ENCODE results near the gene PWWP2A. TPM values are rescaled to one million over a fixed set of nuclear protein-coding genes. Genes with fewer than 3 reads are reported as not detected.

PWWP2A gene
- total RNA-seq, 1 donor from 2014 or later = 19.6 TPM

- Histone ChIP-seq H3K4me3 (ENCODE audit: insufficient read depth, low read depth, low read length) (no peak overlapping the region), H3K27me3 (ENCODE audit: insufficient read depth, low read length) (no peaks in the 10 kb centered on the region), H3K4me1 (ENCODE audit: insufficient read depth, low read length) (peaks cover 32% of the 10 kb centered on the region), H3K36me3 (ENCODE audit: insufficient read depth, low read length) (no peaks in the 10 kb centered on the region), H3K9me3 (ENCODE audit: insufficient read depth, low read depth, low read length) (no peaks in the 10 kb centered on the region), H4K20me1 (ENCODE audit: insufficient read depth, low read length) (no peaks in the 10 kb centered on the region), H3K9ac (ENCODE audit: low read length) (no peak overlapping the region), H3K27ac (ENCODE audit: low read depth, low read length) (no peak overlapping the region), H2AFZ (ENCODE audit: low read depth, low read length) (no peak overlapping the region), H3K79me2 (ENCODE audit: insufficient read depth, low read length) (no peaks in the 10 kb centered on the region), H3K4me2 (ENCODE audit: low read length) (no peak overlapping the region)
- Mint-ChIP-seq H3K4me3 (ENCODE audit: unreplicated experiment) (no peak overlapping the region), H3K27ac (ENCODE audit: unreplicated experiment) (no peak overlapping the region), H3K27me3 (ENCODE audit: low read depth, unreplicated experiment) (no peaks in the 10 kb centered on the region), H3K4me1 (ENCODE audit: low read depth, unreplicated experiment) (peaks cover 23% of the 10 kb centered on the region), H3K36me3 (ENCODE audit: low read depth, unreplicated experiment) (no peaks in the 10 kb centered on the region), H3K9me3 (ENCODE audit: unreplicated experiment) (no peaks in the 10 kb centered on the region)
- no peak for FAIRE-seq
- no peak for DNase-seq (ENCODE audit: low read depth)
- TF ChIP-seq CTCF (IDR thresholded peaks at IDR 0.05; ENCODE audit: insufficient read depth, low read depth, low read length) (no peak), EZH2 (IDR thresholded peaks at IDR 0.05; ENCODE audit: insufficient read depth, low read length) (no peak)
Measured at GRCh38 chr5:160084144-160084543, 35.1 kb downstream of the PWWP2A start.

- Mint-ChIP-seq H3K27ac (ENCODE audit: unreplicated experiment) (peak overlapping the region; percentile 96), H3K4me3 (ENCODE audit: unreplicated experiment) (peak overlapping the region; percentile 27), H3K4me1 (ENCODE audit: low read depth, unreplicated experiment) (peaks cover 23% of the 10 kb centered on the region), H3K9me3 (ENCODE audit: unreplicated experiment) (no peaks in the 10 kb centered on the region), H3K27me3 (ENCODE audit: low read depth, unreplicated experiment) (no peaks in the 10 kb centered on the region), H3K36me3 (ENCODE audit: low read depth, unreplicated experiment) (no peaks in the 10 kb centered on the region)
- H3K36me3 ChIP-seq (ENCODE audit: insufficient read depth, low read length) = peaks cover 2% of the 10 kb centered on the region
- FAIRE-seq (no peak), DNase-seq (ENCODE audit: low read depth) (peak; percentile 59)
- no peaks in the 10 kb centered on the region for H3K79me2 ChIP-seq (ENCODE audit: insufficient read depth, low read length)
- peaks cover 32% of the 10 kb centered on the region for H3K4me1 ChIP-seq (ENCODE audit: insufficient read depth, low read length)
- H3K9me3 ChIP-seq (ENCODE audit: insufficient read depth, low read depth, low read length) = no peaks in the 10 kb centered on the region
- TF ChIP-seq EZH2 (IDR thresholded peaks at IDR 0.05; ENCODE audit: insufficient read depth, low read length) = no peak
- TF ChIP-seq CTCF (IDR thresholded peaks at IDR 0.05; ENCODE audit: insufficient read depth, low read depth, low read length) = no peak
- peak overlapping the region; percentile 25 for H3K9ac ChIP-seq (ENCODE audit: low read length)
- H3K27ac ChIP-seq (ENCODE audit: low read depth, low read length) = peak overlapping the region; percentile 68
- no peaks in the 10 kb centered on the region for H3K27me3 ChIP-seq (ENCODE audit: insufficient read depth, low read length)
- peak overlapping the region; percentile 82 for H3K4me2 ChIP-seq (ENCODE audit: low read length)
- no peak overlapping the region for H2AFZ ChIP-seq (ENCODE audit: low read depth, low read length)
- H4K20me1 ChIP-seq (ENCODE audit: insufficient read depth, low read length) = no peaks in the 10 kb centered on the region
- peak overlapping the region; percentile 37 for H3K4me3 ChIP-seq (ENCODE audit: insufficient read depth, low read depth, low read length)
Measured at GRCh38 chr5:160083501-160083900, 35.7 kb downstream of the PWWP2A start.

- peak; percentile 93 for DNase-seq (ENCODE audit: low read depth)
- peak overlapping the region; percentile 82 for H3K4me2 ChIP-seq (ENCODE audit: low read length)
- H3K9me3 Mint-ChIP-seq (ENCODE audit: unreplicated experiment) = no peaks in the 10 kb centered on the region
Measured at GRCh38 chr5:160082614-160083500, 36.4 kb downstream of the PWWP2A start.

More at GRCh38 chr5:160082614-160083500, 36.4 kb downstream of the PWWP2A start:
- Mint-ChIP-seq H3K4me3 (ENCODE audit: unreplicated experiment) (peak overlapping the region; percentile 27), H3K27me3 (ENCODE audit: low read depth, unreplicated experiment) (no peaks in the 10 kb centered on the region), H3K36me3 (ENCODE audit: low read depth, unreplicated experiment) (no peaks in the 10 kb centered on the region), H3K4me1 (ENCODE audit: low read depth, unreplicated experiment) (peaks cover 23% of the 10 kb centered on the region), H3K27ac (ENCODE audit: unreplicated experiment) (peak overlapping the region; percentile 96)
- Histone ChIP-seq H3K4me1 (ENCODE audit: insufficient read depth, low read length) (peaks cover 32% of the 10 kb centered on the region), H3K36me3 (ENCODE audit: insufficient read depth, low read length) (peaks cover 4% of the 10 kb centered on the region), H4K20me1 (ENCODE audit: insufficient read depth, low read length) (no peaks in the 10 kb centered on the region), H3K9me3 (ENCODE audit: insufficient read depth, low read depth, low read length) (no peaks in the 10 kb centered on the region), H3K79me2 (ENCODE audit: insufficient read depth, low read length) (no peaks in the 10 kb centered on the region), H3K9ac (ENCODE audit: low read length) (peak overlapping the region; percentile 25), H3K27me3 (ENCODE audit: insufficient read depth, low read length) (no peaks in the 10 kb centered on the region), H2AFZ (ENCODE audit: low read depth, low read length) (no peak overlapping the region), H3K4me3 (ENCODE audit: insufficient read depth, low read depth, low read length) (peak overlapping the region; percentile 37), H3K27ac (ENCODE audit: low read depth, low read length) (peak overlapping the region; percentile 68)
- FAIRE-seq = peak; percentile 91
- no peak for TF ChIP-seq EZH2 (IDR thresholded peaks at IDR 0.05; ENCODE audit: insufficient read depth, low read length)
- TF ChIP-seq CTCF (IDR thresholded peaks at IDR 0.05; ENCODE audit: insufficient read depth, low read depth, low read length) = no peak

All from astrocyte (in vitro differentiated cells and primary cell).